HepG2 (cell line): ENCODE results near the gene NFKB2. TPM values are rescaled to one million over a fixed set of nuclear protein-coding genes. Genes with fewer than 3 reads are reported as not detected.

ENCODE experiments used
- ATF1 ChIP-seq: IDR thresholded peaks from 2 replicates; pipeline ENCODE4 v1.6.1; 2016; ENCODE audit warnings: mild to moderate bottlenecking, control low read depth
- CBX1 ChIP-seq: IDR thresholded peaks from one replicate; pipeline ENCODE4 v1.6.1; 2016; ENCODE audit warnings: antibody characterized with exemption, low read depth
- DZIP1 ChIP-seq: sonication (generic); formaldehyde crosslinking; IDR thresholded peaks from 2 replicates; pipeline ENCODE4 v1.5.0; 2020; ENCODE audit warnings: mild to moderate bottlenecking, missing genetic modification reagents
- FOXO4 ChIP-seq: sonication (generic); formaldehyde crosslinking; conservative IDR thresholded peaks from 2 replicates; pipeline ENCODE4 v1.8.1; 2023; ENCODE audit warnings: missing genetic modification reagents
- GATA4 ChIP-seq: sonication (generic); IDR thresholded peaks from 2 replicates; pipeline ENCODE4 v1.6.1; 2016; ENCODE audit warnings: antibody characterized with exemption, low read depth, borderline replicate concordance
- IKZF4 ChIP-seq: sonication (generic); formaldehyde crosslinking; IDR thresholded peaks from 2 replicates; pipeline ENCODE4 v1.5.1; 2020; ENCODE audit warnings: borderline replicate concordance, mild to moderate bottlenecking, low read depth, missing genetic modification reagents; ENCODE audit errors: not compliant biosample characterization
- KDM2A ChIP-seq: sonication (generic); formaldehyde crosslinking; IDR thresholded peaks from 2 replicates; pipeline ENCODE4 v1.4.0; 2020; ENCODE audit warnings: low read depth, missing genetic modification reagents, borderline replicate concordance
- MAFF ChIP-seq: IDR thresholded peaks from 2 replicates; pipeline ENCODE4 v1.6.1; 2011; ENCODE audit warnings: low read depth, low read length, improper control_type of control experiment
- MXD3 ChIP-seq: IDR thresholded peaks from 2 replicates; pipeline ENCODE4 v1.6.1; 2016; ENCODE audit warnings: mild to moderate bottlenecking, missing biosample characterization, missing genetic modification reagents
- NFKB2 ChIP-seq: sonication (generic); formaldehyde crosslinking; IDR thresholded peaks from 2 replicates; pipeline ENCODE4 v1.4.0; 2020; ENCODE audit warnings: missing genetic modification reagents, borderline replicate concordance
- POLR2G ChIP-seq: fragments of 200-400 bp; formaldehyde crosslinking; IDR thresholded peaks from 2 replicates; pipeline ENCODE4 v1.6.1; 2018; ENCODE audit warnings: mild to moderate bottlenecking, low read depth, low read length, moderate library complexity
- ZBTB14 ChIP-seq: sonication (generic); formaldehyde crosslinking; IDR thresholded peaks from 2 replicates; pipeline ENCODE4 v1.4.0; 2020; ENCODE audit warnings: missing genetic modification reagents
- ZNF121 ChIP-seq: sonication (generic); formaldehyde crosslinking; IDR thresholded peaks from 2 replicates; pipeline ENCODE4 v1.5.0; 2020; ENCODE audit warnings: mild to moderate bottlenecking, missing genetic modification reagents
- ZNF331 ChIP-seq: sonication (generic); formaldehyde crosslinking; IDR thresholded peaks from 2 replicates; pipeline ENCODE4 v1.4.0; 2020; ENCODE audit warnings: missing genetic modification reagents
- ZNF34 ChIP-seq: sonication (generic); formaldehyde crosslinking; IDR thresholded peaks from 2 replicates; pipeline ENCODE4 v1.4.0; 2020; ENCODE audit warnings: mild to moderate bottlenecking, missing genetic modification reagents, borderline replicate concordance
- ZNF558 ChIP-seq: sonication (generic); formaldehyde crosslinking; IDR thresholded peaks from 2 replicates; pipeline ENCODE4 v1.9.0; 2022; ENCODE audit warnings: mild to moderate bottlenecking, missing genetic modification reagents, borderline replicate concordance
- ZNF775 ChIP-seq: sonication (generic); formaldehyde crosslinking; IDR thresholded peaks from 2 replicates; pipeline ENCODE4 v1.4.0; 2020; ENCODE audit warnings: missing genetic modification reagents, mild to moderate bottlenecking, moderate library complexity, borderline replicate concordance
- ZNF788 ChIP-seq: sonication (generic); formaldehyde crosslinking; IDR thresholded peaks from 2 replicates; pipeline ENCODE4 v1.5.0; 2020; ENCODE audit warnings: mild to moderate bottlenecking, missing genetic modification reagents, borderline replicate concordance
- ZNF790 ChIP-seq: sonication (generic); formaldehyde crosslinking; IDR thresholded peaks from 2 replicates; pipeline ENCODE4 v1.8.0; 2022; ENCODE audit warnings: missing genetic modification reagents, mild to moderate bottlenecking, borderline replicate concordance
- ZNF883 ChIP-seq: sonication (generic); formaldehyde crosslinking; IDR thresholded peaks from 2 replicates; pipeline ENCODE4 v1.5.1; 2020; ENCODE audit warnings: mild to moderate bottlenecking, missing genetic modification reagents; ENCODE audit errors: not compliant biosample characterization
- polyA plus RNA-seq, 8 experiments: library from polyadenylated mRNA; depleted of rRNA in 3 of 8; stranded (reverse) in 7 of 8; unstranded in 1 of 8; fragments of >200 nt; fragmentation: Illumina TruSeq in 4 of 8; extraction: Trizol in 4 of 8; gene quantifications; 2 replicates each; pipeline versions ENCODE4 v1.2.1 to v1.2.3, GENCODE V29; 2011 to 2016; ENCODE audit warnings: low read depth in 4 of 8, missing spikeins in 1 of 8, mixed read lengths in 1 of 8; ENCODE audit not compliant: insufficient read depth in 1 of 8
- total RNA-seq, 5 experiments: library from RNA; depleted of rRNA; stranded (reverse); fragments of >200 nt; fragmentation: Illumina TruSeq; extraction: Trizol; gene quantifications; 2 replicates each; pipeline ENCODE4 v1.2.3, GENCODE V29; 2016; ENCODE audit warnings: low read depth in 1 of 5

The NFKB2 gene
- total and polyA plus RNA-seq, 2 of the 13 experiments (the other 11 are each of a cell fraction or from before 2014, with no cell fraction given), result 7.7 to 12.5 TPM

GRCh38 chr10:102420714-102421506, 25.4 kb downstream of the NFKB2 start, which contains the start of gene FBXL15 (continued):
- TF ChIP-seq GATA4, result 0 out of 2 replicates have a peak, but pooled peaks have one; percentile 42
- TF ChIP-seq ZNF790, result peak; percentile 65; the same call in 1 of the 2 replicates
- peak; percentile 70; the same call in 1 of the 2 replicates for TF ChIP-seq DZIP1 (CRISPR knock-in tag)
- TF ChIP-seq ZNF883 (CRISPR knock-in tag), result no peak
- 0 out of 2 replicates have a peak, but pooled peaks have one; percentile 73 for TF ChIP-seq NFKB2 (CRISPR knock-in tag)
- peak; percentile 79 for TF ChIP-seq MXD3
- peak; percentile 93 for TF ChIP-seq KDM2A (CRISPR knock-in tag)
- no peak for TF ChIP-seq ZNF558 (CRISPR knock-in tag)
- peak; percentile 92 for TF ChIP-seq ZNF788 (CRISPR knock-in tag)
- TF ChIP-seq ZNF34 (CRISPR knock-in tag), result peak; percentile 90; the same call in 1 of the 2 replicates
- TF ChIP-seq CBX1, result peak; percentile 30
- peak; percentile 77 for TF ChIP-seq ZBTB14
- peak; percentile 73 for TF ChIP-seq POLR2G
- 0 out of 2 replicates have a peak, but pooled peaks have one; percentile 5 for TF ChIP-seq MAFF
- TF ChIP-seq IKZF4 (CRISPR knock-in tag), result peak; percentile 43
- TF ChIP-seq ZNF331 (CRISPR knock-in tag), result peak; percentile 91
- TF ChIP-seq FOXO4, result 0 out of 2 replicates have a peak, but pooled peaks have one; percentile 9
- TF ChIP-seq ZNF775 (CRISPR knock-in tag), result no peak
- TF ChIP-seq ZNF121 (CRISPR knock-in tag), result peak; percentile 18; the same call in 1 of the 2 replicates
- 0 out of 2 replicates have a peak, but pooled peaks have one; percentile 48 for TF ChIP-seq ATF1 (CRISPR knock-in tag)
